LNCaP clone FGC (cell line): Measurements from ENCODE around the gene PRLH.
"Not testable (repeated sequence)": the region's sequence is repeated elsewhere in the genome, so short reads cannot be mapped to it uniquely, and the experiment has no call there.

ENCODE experiments used
- DNase-seq: peaks from one replicate; pipeline ENCODE4 v3.0.0-alpha.2; 2011; ENCODE audit warnings: low read depth
- H3K4me3 ChIP-seq: 2 replicates; pipeline ENCODE4 v1.5.1; 2011; ENCODE audit warnings: mild to moderate bottlenecking, low read depth, low read length, control low read depth
- CTCF ChIP-seq: IDR thresholded peaks from 2 replicates; pipeline ENCODE4 v1.5.1; 2012; ENCODE audit warnings: mild to moderate bottlenecking; ENCODE audit not compliant: control insufficient read depth, insufficient read depth; ENCODE audit errors: extremely low read depth

Gene PRLH

GRCh38 chr2:237594514-237594871 lies 28.1 kb downstream of the PRLH start:
- H3K4me3 ChIP-seq: no peak overlapping the region
- DNase-seq: no peak
- no peak for TF ChIP-seq CTCF

GRCh38 chr2:237595829-237596519 lies 29.6 kb downstream of the PRLH start:
- DNase-seq: not testable (repeated sequence)

GRCh38 chr2:237596520-237597195 lies 30.3 kb downstream of the PRLH start:
- H3K4me3 ChIP-seq: no peak overlapping the region
- DNase-seq: no peak
- TF ChIP-seq CTCF: no peak

More at GRCh38 chr2:237595829-237596519, 29.6 kb downstream of the PRLH start:
- H3K4me3 ChIP-seq: not testable (repeated sequence)

- DNase-seq: no peak
- no peak for TF ChIP-seq CTCF
- H3K4me3 ChIP-seq: no peak overlapping the region
Measured at GRCh38 chr2:237597196-237598145, 31.1 kb downstream of the PRLH start.

- H3K4me3 ChIP-seq: no peak overlapping the region
- no peak for TF ChIP-seq CTCF
- no peak for DNase-seq
Measured at GRCh38 chr2:237598468-237599208, 32.3 kb downstream of the PRLH start.

- no peak for DNase-seq
- TF ChIP-seq CTCF: no peak
- H3K4me3 ChIP-seq: no peak overlapping the region
Measured at GRCh38 chr2:237599465-237600110, 33.2 kb downstream of the PRLH start.
